IMR-90 (cell line): ENCODE results near the gene MAPKAP1. TPM values are rescaled to one million over a fixed set of nuclear protein-coding genes. Genes with fewer than 3 reads are reported as not detected.

ENCODE experiments used
- ATAC-seq: fragments of 200-7000 bp; cut with Tn5 transposase; 2 replicates; pipeline ENCODE4 v1.9.1; 2020; ENCODE audit warnings: low read depth, mild to moderate bottlenecking, moderate library complexity
- BruUV-seq: library from RNA; stranded (reverse); fragments of 400-500 nt; replicated peaks from 2 replicates; lab custom pipeline; 2021; lab: Mats Ljungman, UMichigan
- CTCF ChIA-PET: fragments of 300-600 bp; formaldehyde crosslinking; extraction: SDS; loops from one replicate; lab custom pipeline; 2021; ENCODE audit warnings: antibody characterized with exemption; lab: Yijun Ruan, JAX
- POLR2A ChIA-PET: fragments of 300-600 bp; sonication (Branson Sonifier 250); formaldehyde crosslinking; loops from one replicate; lab custom pipeline; 2022; ENCODE audit warnings: antibody characterized with exemption; ENCODE audit not compliant: unreplicated experiment; lab: Charles Lee
- DNase-seq: peaks from one replicate; pipeline ENCODE4 v3.0.0; 2013
- H2AFZ ChIP-seq: replicated peaks from 2 replicates; pipeline ENCODE3; 2013; ENCODE audit warnings: low read length, mild to moderate bottlenecking; ENCODE audit not compliant: poor library complexity
- H2AK5ac ChIP-seq: 2 replicates; pipeline ENCODE4 v1.6.1; 2013; ENCODE audit warnings: low read depth, low read length, inconsistent platforms
- H2AK9ac ChIP-seq: replicated peaks from 2 replicates; pipeline ENCODE3; 2013; ENCODE audit warnings: mild to moderate bottlenecking, low read depth, low read length, moderate library complexity; ENCODE audit not compliant: poor library complexity
- H2BK120ac ChIP-seq: 2 replicates; pipeline ENCODE4 v1.6.1; 2013; ENCODE audit warnings: low read depth, low read length, inconsistent platforms
- H2BK15ac ChIP-seq: 3 replicates; pipeline ENCODE4 v1.6.1; 2013; ENCODE audit warnings: low read depth, low read length, inconsistent platforms
- H2BK20ac ChIP-seq: 2 replicates; pipeline ENCODE4 v1.6.1; 2013; ENCODE audit warnings: low read depth, mild to moderate bottlenecking, inconsistent platforms, low read length, moderate library complexity
- H2BK5ac ChIP-seq: 2 replicates; pipeline ENCODE4 v1.6.1; 2013; ENCODE audit warnings: mild to moderate bottlenecking, low read depth, low read length, inconsistent platforms; ENCODE audit not compliant: poor library complexity, severe bottlenecking
- H3K14ac ChIP-seq: replicated peaks from 2 replicates; pipeline ENCODE4 v1.6.1; 2013; ENCODE audit warnings: low read depth, low read length, inconsistent platforms
- H3K18ac ChIP-seq: 2 replicates; pipeline ENCODE4 v1.6.1; 2013; ENCODE audit warnings: low read depth, low read length, control low read depth
- H3K23ac ChIP-seq: 2 replicates; pipeline ENCODE4 v1.6.1; 2013; ENCODE audit warnings: low read depth, low read length, inconsistent platforms
- H3K27ac ChIP-seq: 2 replicates; pipeline ENCODE4 v1.5.1; 2013; ENCODE audit warnings: mild to moderate bottlenecking, control low read depth, low read length; ENCODE audit not compliant: insufficient read depth
- H3K27me3 ChIP-seq: 2 replicates; pipeline ENCODE4 v1.6.1; 2013; ENCODE audit warnings: low read length; ENCODE audit not compliant: control insufficient read depth, insufficient read depth
- H3K36me3 ChIP-seq: 2 replicates; pipeline ENCODE4 v1.6.1; 2013; ENCODE audit warnings: low read length, mixed read lengths; ENCODE audit not compliant: control insufficient read depth, insufficient read depth
- H3K4ac ChIP-seq: 2 replicates; pipeline ENCODE4 v1.6.1; 2013; ENCODE audit warnings: low read depth, low read length, inconsistent platforms
- H3K4me1 ChIP-seq: 2 replicates; pipeline ENCODE4 v1.6.1; 2013; ENCODE audit warnings: low read length, mixed read lengths; ENCODE audit not compliant: control insufficient read depth, insufficient read depth
- H3K4me2 ChIP-seq: 2 replicates; pipeline ENCODE4 v1.6.1; 2013; ENCODE audit warnings: low read depth, mild to moderate bottlenecking, control low read depth, low read length, moderate library complexity
- H3K4me3 ChIP-seq: 2 replicates; pipeline ENCODE4 v1.5.1; 2013; ENCODE audit warnings: low read depth, mild to moderate bottlenecking, control low read depth, low read length, moderate library complexity; ENCODE audit not compliant: insufficient read depth
- H3K56ac ChIP-seq: 2 replicates; pipeline ENCODE4 v1.6.1; 2013; ENCODE audit warnings: low read length, inconsistent platforms; ENCODE audit not compliant: insufficient read depth; ENCODE audit errors: extremely low read depth
- H3K79me1 ChIP-seq, 2 experiments: 2 replicates each; pipeline ENCODE4 v1.6.1; 2013; ENCODE audit warnings: low read length in 2 of 2, inconsistent platforms in 1 of 2, low read depth in 1 of 2
- H3K9ac ChIP-seq: 2 replicates; pipeline ENCODE4 v1.6.1; 2013; ENCODE audit warnings: low read depth, low read length, control low read depth
- H3K9me1 ChIP-seq: 2 replicates; pipeline ENCODE4 v1.6.1; 2013; ENCODE audit warnings: low read length, inconsistent platforms; ENCODE audit not compliant: insufficient read depth
- H3K9me3 ChIP-seq: 2 replicates; pipeline ENCODE4 v1.6.1; 2013; ENCODE audit warnings: low read length; ENCODE audit not compliant: control insufficient read depth, insufficient read depth
- H4K20me1 ChIP-seq: 2 replicates; pipeline ENCODE4 v1.6.1; 2013; ENCODE audit warnings: low read length, inconsistent platforms; ENCODE audit not compliant: insufficient read depth
- H4K5ac ChIP-seq: 2 replicates; pipeline ENCODE4 v1.6.1; 2013; ENCODE audit warnings: mild to moderate bottlenecking, low read depth, low read length, control low read depth
- H4K8ac ChIP-seq, 2 experiments: 2 replicates each; pipeline ENCODE4 v1.6.1; 2013; ENCODE audit warnings: low read depth in 2 of 2, low read length in 2 of 2, control low read depth in 1 of 2, inconsistent platforms in 1 of 2
- H4K91ac ChIP-seq: 2 replicates; pipeline ENCODE4 v1.6.1; 2013; ENCODE audit warnings: low read depth, low read length, inconsistent platforms; ENCODE audit not compliant: insufficient read depth
- BHLHE40 ChIP-seq: fragments of 150-350 bp; IDR thresholded peaks from 2 replicates; pipeline ENCODE4 v1.6.1; 2016; ENCODE audit warnings: mild to moderate bottlenecking, low read depth, low read length
- RAD21 ChIP-seq: IDR thresholded peaks from 2 replicates; pipeline ENCODE4 v1.6.1; 2012; ENCODE audit warnings: low read length, improper control_type of control experiment
- WGBS, 2 experiments: methylation state at CpG; one replicate each; pipeline versions ENCODE4 v1.1.5 to v1.1.7; 2013; ENCODE audit warnings: missing lambda C conversion rate in 2 of 2; ENCODE audit not compliant: insufficient read length in 1 of 2; ENCODE audit errors: extremely low coverage in 2 of 2; 5-methylcytosine and 5-hydroxymethylcytosine counted together
- dilution Hi-C: fragments of 300-500 bp; cut with HindIII; formaldehyde crosslinking; loops from one replicate; pipeline ENCODE4 v1.14.3; 2018; ENCODE audit warnings: low sequenced_read_pairs; ENCODE audit not compliant: unreplicated experiment
- in situ Hi-C: fragments of 300-500 bp; cut with MboI; formaldehyde crosslinking; loops from 3 replicates; pipeline ENCODE4 v1.14.3; 2019; ENCODE audit warnings: low sequenced_read_pairs, inconsistent platforms, mixed read lengths
- intact Hi-C: fragments of 100-400 bp; cut with micrococcal nuclease; formaldehyde crosslinking; loops from 2 replicates; pipeline ENCODE4 v1.10.0; 2022
- polyA plus RNA-seq, 3 experiments: library from polyadenylated mRNA; depleted of rRNA; stranded (reverse); fragments of >200 nt; gene quantifications; 2 replicates each; pipeline ENCODE4 v1.2.3, GENCODE V29; 2012; ENCODE audit warnings: low replicate concordance in 1 of 3
- total RNA-seq: library from RNA; depleted of rRNA; stranded (reverse); fragments of >200 nt; gene quantifications from 2 replicates; pipeline ENCODE4 v1.2.3, GENCODE V29; 2012

MAPKAP1 gene
- total and polyA plus RNA-seq, 2 of the 4 experiments (the other 2 are of a cell fraction), result 87.2 to 158 TPM

DNA sequence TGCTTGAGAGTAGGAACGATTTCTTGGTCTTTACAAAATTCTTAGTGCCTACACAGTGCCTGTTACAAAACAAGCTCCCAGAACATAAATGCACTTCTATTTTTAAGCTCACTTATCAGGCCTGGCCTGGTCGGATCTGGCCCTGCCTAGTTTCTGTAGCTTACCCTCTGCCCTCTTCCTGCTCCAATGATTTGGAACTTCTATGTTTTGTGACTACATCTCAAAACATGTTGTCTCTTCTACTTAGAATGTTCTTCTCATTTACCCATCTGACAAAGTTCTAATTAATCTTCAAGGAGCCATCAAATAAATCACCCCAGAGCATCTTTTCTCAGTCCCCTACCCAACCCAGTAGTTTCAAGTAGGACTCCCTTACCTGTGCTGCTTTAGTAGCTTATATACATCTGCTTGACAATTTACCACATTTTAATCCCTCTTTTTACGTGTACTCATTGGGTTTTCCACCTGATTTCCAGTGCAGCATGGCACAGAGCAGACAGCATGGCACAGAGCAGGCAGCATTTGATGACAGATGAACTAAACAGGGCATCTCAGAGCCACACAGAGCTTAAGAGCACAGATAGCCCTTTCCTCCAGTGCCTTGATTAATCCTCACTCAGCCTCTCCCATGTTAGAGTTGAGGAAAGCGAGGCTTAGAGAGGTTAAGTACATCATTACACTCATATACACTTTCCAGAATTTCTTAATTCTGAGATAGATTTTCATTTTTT lies 171.9 kb downstream of the MAPKAP1 start:
- no peak overlapping the region for H2AK9ac ChIP-seq
- intact Hi-C loops, result no loop called here
- peaks cover 16% of the 10 kb centered on the region for H3K4me1 ChIP-seq
- POLR2A ChIA-PET, result no interaction called here
- no peak overlapping the region for H4K5ac ChIP-seq
- no peak overlapping the region for H3K14ac ChIP-seq
- ATAC-seq (no peak), DNase-seq (no peak)
- H3K9ac ChIP-seq, result no peak overlapping the region
- H3K36me3 ChIP-seq, result no peaks in the 10 kb centered on the region
- H4K91ac ChIP-seq, result no peak overlapping the region
- TF ChIP-seq BHLHE40, result no peak
- TF ChIP-seq RAD21, result no peak
- no peak overlapping the region for H3K4me3 ChIP-seq
- H2BK5ac ChIP-seq, result no peak overlapping the region
- CTCF ChIA-PET, result no interaction called here
- H3K23ac ChIP-seq, result no peak overlapping the region
- H4K8ac ChIP-seq, result no peak overlapping the region
- WGBS, 2 experiments, result 100% methylated on average over 1 of the region's 4 CpGs; no CpG with 5 or more reads in 1 of the 2 experiments
- H2AK5ac ChIP-seq, result no peak overlapping the region; the same call in 1 of the 2 replicates
- H3K4ac ChIP-seq, result no peak overlapping the region
- H3K27me3 ChIP-seq, result no peaks in the 10 kb centered on the region
- peaks cover 8% of the 10 kb centered on the region; the same call in 1 of the 2 replicates for H4K20me1 ChIP-seq
- in situ Hi-C loops, result no loop called here
- dilution Hi-C loops, result no loop called here
- no peaks in the 10 kb centered on the region for H3K9me3 ChIP-seq
- H2BK120ac ChIP-seq, result no peak overlapping the region
- H2BK15ac ChIP-seq, result no peak overlapping the region
- H3K56ac ChIP-seq, result no peak overlapping the region
- H3K9me1 ChIP-seq, result peaks cover 15% of the 10 kb centered on the region
- BruUV-seq, result no TSS peak
- H3K27ac ChIP-seq, result no peak overlapping the region
- peaks cover 16 to 39% of the 10 kb centered on the region in 2 experiments for H3K79me1 ChIP-seq
- no peak overlapping the region for H3K4me2 ChIP-seq
- H3K18ac ChIP-seq, result no peak overlapping the region
- no peak overlapping the region for H2AFZ ChIP-seq
- H2BK20ac ChIP-seq, result no peak overlapping the region
